GM19467 (cell line): ENCODE data around the gene TPSG1.
"Not testable (repeated sequence)": the region's sequence is repeated elsewhere in the genome, so short reads cannot be mapped to it uniquely, and the experiment has no call there.

Experiments used
- ATAC-seq: cut with Tn5 transposase; IDR thresholded peaks from one replicate; pipeline ENCODE4 v1.9.1; 2021; ENCODE audit warnings: mild to moderate bottlenecking, moderate library complexity; ENCODE audit not compliant: unreplicated experiment

The TPSG1 gene

GRCh38 chr16:1257561-1258224 lies 32.6 kb upstream of the TPSG1 start:
- no peak for ATAC-seq

- ATAC-seq, result no peak
Measured at GRCh38 chr16:1256874-1257322, 31.8 kb upstream of the TPSG1 start.

GRCh38 chr16:1256296-1256873 lies 31.3 kb upstream of the TPSG1 start:
- ATAC-seq, result not testable (repeated sequence)

- not testable (repeated sequence) for ATAC-seq
Measured at GRCh38 chr16:1255276-1256122, 30.4 kb upstream of the TPSG1 start, which contains the start of gene TPSD1. Gene TPSD1 (plus strand): TSS chr16:1256069. CDS start chr16:1256281, 212 bp downstream.

GRCh38 chr16:1254821-1255220 lies 29.8 kb upstream of the TPSG1 start:
- ATAC-seq, result not testable (repeated sequence)

GRCh38 chr16:1253701-1254364 lies 28.8 kb upstream of the TPSG1 start:
- ATAC-seq, result not testable (repeated sequence)

- not testable (repeated sequence) for ATAC-seq
Measured at GRCh38 chr16:1249031-1249755, 24.1 kb upstream of the TPSG1 start.

- ATAC-seq, result not testable (repeated sequence)
Measured at GRCh38 chr16:1247903-1248537, 23.0 kb upstream of the TPSG1 start.

GRCh38 chr16:1245452-1246020 lies 20.5 kb upstream of the TPSG1 start:
- ATAC-seq, result no peak

GRCh38 chr16:1244881-1245280 lies 19.8 kb upstream of the TPSG1 start:
- ATAC-seq, result no peak

- not testable (repeated sequence) for ATAC-seq
Measured at GRCh38 chr16:1243907-1244850, 19.1 kb upstream of the TPSG1 start.

GRCh38 chr16:1243363-1243762 lies 18.3 kb upstream of the TPSG1 start:
- not testable (repeated sequence) for ATAC-seq

GRCh38 chr16:1241081-1241480 lies 16.0 kb upstream of the TPSG1 start:
- ATAC-seq, result not testable (repeated sequence)

GRCh38 chr16:1240436-1240835 lies 15.4 kb upstream of the TPSG1 start, which contains the start of gene TPSAB1:
Gene TPSAB1 (plus strand): TSS chr16:1240705. CDS start chr16:1240939, 234 bp downstream.
- ATAC-seq, result not testable (repeated sequence)

GRCh38 chr16:1239575-1239974 lies 14.5 kb upstream of the TPSG1 start:
- ATAC-seq, result not testable (repeated sequence)

GRCh38 chr16:1238909-1239308 lies 13.8 kb upstream of the TPSG1 start:
- not testable (repeated sequence) for ATAC-seq

- ATAC-seq, result no peak
Measured at GRCh38 chr16:1237990-1238389, 12.9 kb upstream of the TPSG1 start.

- ATAC-seq, result not testable (repeated sequence)
Measured at GRCh38 chr16:1236659-1237058, 11.6 kb upstream of the TPSG1 start.
